ENCODE measurements around the gene FXYD7. TPM values are rescaled to one million over a fixed set of nuclear protein-coding genes. Genes with fewer than 3 reads are reported as not detected.

FXYD7 gene
- total and polyA plus RNA-seq, 2 donors (not counting 1 experiment from before 2014, with no cell fraction given): not detected

GRCh38 chr19:35094656-35095055 is 48.4 kb upstream of the FXYD7 start:
- TF ChIP-seq CTCF (conservative IDR thresholded peaks at IDR 0.05 in 1 of 2, IDR thresholded peaks at IDR 0.05 in 1 of 2; ENCODE audit: low read depth in 1 of 2, low read length in 2 of 2) (no peak), EZH2 (IDR thresholded peaks at IDR 0.05; ENCODE audit: low read length, missing control alignments) (no peak)
- H3K27me3 ChIP-seq (ENCODE audit: control insufficient read depth, insufficient read depth, low read length): no peaks in the 10 kb centered on the region
- no peaks in the 10 kb centered on the region for H3K79me2 ChIP-seq (ENCODE audit: control insufficient read depth, insufficient read depth, low read length)

GRCh38 chr19:35095667-35096368 is 47.2 kb upstream of the FXYD7 start:
- Histone ChIP-seq H3K36me3 (ENCODE audit: control insufficient read depth, insufficient read depth, low read length) (no peaks in the 10 kb centered on the region), H3K27ac (ENCODE audit: insufficient read depth, low read length) (no peak overlapping the region), H3K27me3 (ENCODE audit: control insufficient read depth, insufficient read depth, low read length) (no peaks in the 10 kb centered on the region), H4K20me1 (ENCODE audit: control insufficient read depth, extremely low read depth, insufficient read depth, low read length) (no peaks in the 10 kb centered on the region), H3K4me1 (ENCODE audit: control insufficient read depth, extremely low read depth, insufficient read depth, low read length) (no peaks in the 10 kb centered on the region), H2AFZ (ENCODE audit: low read length) (no peak overlapping the region), H3K4me3 (replicated peaks in 1 of 4; ENCODE audit: control extremely low read depth in 1 of 4, insufficient read depth in 1 of 4, low read depth in 3 of 4, low read length in 4 of 4) (no peak overlapping the region), H3K9me3 (ENCODE audit: control insufficient read depth, insufficient read depth, low read depth, low read length) (no peaks in the 10 kb centered on the region), H3K4me2 (ENCODE audit: extremely low read depth, insufficient read depth, low read length) (no peak overlapping the region), H3K9ac (ENCODE audit: insufficient read depth, low read length) (no peak overlapping the region), H3K79me2 (ENCODE audit: control insufficient read depth, insufficient read depth, low read length) (no peaks in the 10 kb centered on the region)
- TF ChIP-seq CTCF (conservative IDR thresholded peaks at IDR 0.05 in 1 of 2, IDR thresholded peaks at IDR 0.05 in 1 of 2; ENCODE audit: low read depth in 1 of 2, low read length in 2 of 2): no peak
- no peak for TF ChIP-seq EZH2 (IDR thresholded peaks at IDR 0.05; ENCODE audit: low read length, missing control alignments)
- DNase-seq (ENCODE audit: low read depth in 2 of 2): no peak

More at GRCh38 chr19:35094656-35095055, 48.4 kb upstream of the FXYD7 start:
- Histone ChIP-seq H3K4me1 (ENCODE audit: control insufficient read depth, extremely low read depth, insufficient read depth, low read length) (no peaks in the 10 kb centered on the region), H3K36me3 (ENCODE audit: control insufficient read depth, insufficient read depth, low read length) (no peaks in the 10 kb centered on the region), H3K27ac (ENCODE audit: insufficient read depth, low read length) (no peak overlapping the region), H3K9ac (ENCODE audit: insufficient read depth, low read length) (no peak overlapping the region), H3K4me3 (replicated peaks in 1 of 4; ENCODE audit: control extremely low read depth in 1 of 4, insufficient read depth in 1 of 4, low read depth in 3 of 4, low read length in 4 of 4) (no peak overlapping the region), H4K20me1 (ENCODE audit: control insufficient read depth, extremely low read depth, insufficient read depth, low read length) (no peaks in the 10 kb centered on the region), H2AFZ (ENCODE audit: low read length) (no peak overlapping the region), H3K4me2 (ENCODE audit: extremely low read depth, insufficient read depth, low read length) (no peak overlapping the region), H3K9me3 (ENCODE audit: control insufficient read depth, insufficient read depth, low read depth, low read length) (no peaks in the 10 kb centered on the region)
- DNase-seq (ENCODE audit: low read depth in 2 of 2): no peak

- Histone ChIP-seq H3K36me3 (ENCODE audit: control insufficient read depth, insufficient read depth, low read length) (no peaks in the 10 kb centered on the region), H2AFZ (ENCODE audit: low read length) (no peak overlapping the region), H4K20me1 (ENCODE audit: control insufficient read depth, extremely low read depth, insufficient read depth, low read length) (no peaks in the 10 kb centered on the region), H3K79me2 (ENCODE audit: control insufficient read depth, insufficient read depth, low read length) (no peaks in the 10 kb centered on the region), H3K4me2 (ENCODE audit: extremely low read depth, insufficient read depth, low read length) (no peak overlapping the region), H3K4me1 (ENCODE audit: control insufficient read depth, extremely low read depth, insufficient read depth, low read length) (no peaks in the 10 kb centered on the region), H3K27me3 (ENCODE audit: control insufficient read depth, insufficient read depth, low read length) (no peaks in the 10 kb centered on the region), H3K27ac (ENCODE audit: insufficient read depth, low read length) (no peak overlapping the region), H3K9me3 (ENCODE audit: control insufficient read depth, insufficient read depth, low read depth, low read length) (no peaks in the 10 kb centered on the region), H3K4me3 (replicated peaks in 1 of 4; ENCODE audit: control extremely low read depth in 1 of 4, insufficient read depth in 1 of 4, low read depth in 3 of 4, low read length in 4 of 4) (no peak overlapping the region), H3K9ac (ENCODE audit: insufficient read depth, low read length) (no peak overlapping the region)
- DNase-seq (ENCODE audit: low read depth in 2 of 2): no peak
- TF ChIP-seq EZH2 (IDR thresholded peaks at IDR 0.05; ENCODE audit: low read length, missing control alignments) (no peak), CTCF (conservative IDR thresholded peaks at IDR 0.05 in 1 of 2, IDR thresholded peaks at IDR 0.05 in 1 of 2; ENCODE audit: low read depth in 1 of 2, low read length in 2 of 2) (no peak)
These were observed 44.5 kb upstream of the FXYD7 start for GRCh38 chr19:35098413-35099049.

All from fibroblast of lung (primary cell).